Measurements from ENCODE around the gene DIABLO.
"Not testable (repeated sequence)": the region's sequence is repeated elsewhere in the genome, so short reads cannot be mapped to it uniquely, and the experiment has no call there.

DIABLO gene

DNA sequence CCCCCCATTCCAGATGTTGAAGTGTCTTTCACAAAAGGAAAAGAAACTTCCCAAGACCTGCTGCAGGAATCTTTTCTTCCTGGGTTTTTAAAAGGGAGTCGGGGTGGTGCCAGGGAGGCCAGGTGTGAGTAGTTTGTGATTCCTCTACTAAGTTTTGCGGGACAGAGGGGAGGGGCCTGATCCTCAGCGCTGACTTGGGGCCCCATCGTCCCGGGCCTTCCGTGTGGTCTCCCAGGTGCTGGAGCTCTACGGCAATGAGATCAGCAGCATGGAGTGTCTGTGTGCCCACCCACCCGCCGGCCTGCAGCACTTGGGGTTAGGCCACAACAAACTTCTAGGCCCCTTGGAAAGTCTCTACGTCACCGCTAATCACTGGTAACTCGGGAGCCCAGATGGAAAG lies 38.4 kb downstream of the DIABLO start:
- no peak for DNase-seq

- no peak for DNase-seq
Observed at GRCh38 chr12:122185494-122186082, 40.3 kb downstream of the DIABLO start.

DNA sequence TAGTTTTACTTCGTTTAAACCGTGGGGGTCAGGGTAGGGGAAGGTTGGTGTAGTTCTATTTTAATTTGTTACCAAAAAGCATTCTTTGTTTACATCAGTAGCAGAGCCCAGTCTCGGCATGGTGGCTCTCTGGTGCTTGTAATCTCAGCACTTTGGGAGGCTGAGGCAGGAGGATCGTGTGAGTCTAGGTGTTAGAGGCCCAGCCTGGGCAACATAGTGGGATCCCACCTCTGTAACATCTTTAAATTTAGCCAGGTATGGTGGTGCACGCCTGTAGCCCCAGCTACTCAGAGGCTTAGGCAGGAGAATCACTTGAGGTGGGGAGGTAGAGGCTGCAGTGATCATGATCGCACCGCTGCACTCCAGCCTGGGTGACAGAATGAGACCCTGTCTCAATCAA lies 40.8 kb downstream of the DIABLO start:
- no peak for DNase-seq

GRCh38 chr12:122184517-122184916 lies 41.3 kb downstream of the DIABLO start:
- no peak for DNase-seq

DNA sequence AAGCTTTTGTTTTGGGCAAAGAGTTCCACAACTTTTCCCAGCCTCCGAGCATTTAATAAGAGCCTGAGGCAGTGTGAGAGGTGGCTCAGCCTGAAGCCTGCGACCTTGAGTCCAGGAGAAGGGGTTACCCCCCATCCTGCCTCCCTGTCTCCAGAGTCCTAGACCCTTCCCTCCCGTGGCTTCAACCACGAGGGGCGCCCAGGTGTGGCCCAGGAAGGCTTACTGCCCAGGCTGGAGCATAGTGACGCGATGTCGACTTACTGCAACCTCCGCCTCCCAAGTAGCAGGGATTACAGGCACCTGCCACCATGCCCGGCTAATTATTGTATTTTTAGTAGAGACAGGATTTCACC lies 42.3 kb downstream of the DIABLO start:
- DNase-seq = no peak

DNA sequence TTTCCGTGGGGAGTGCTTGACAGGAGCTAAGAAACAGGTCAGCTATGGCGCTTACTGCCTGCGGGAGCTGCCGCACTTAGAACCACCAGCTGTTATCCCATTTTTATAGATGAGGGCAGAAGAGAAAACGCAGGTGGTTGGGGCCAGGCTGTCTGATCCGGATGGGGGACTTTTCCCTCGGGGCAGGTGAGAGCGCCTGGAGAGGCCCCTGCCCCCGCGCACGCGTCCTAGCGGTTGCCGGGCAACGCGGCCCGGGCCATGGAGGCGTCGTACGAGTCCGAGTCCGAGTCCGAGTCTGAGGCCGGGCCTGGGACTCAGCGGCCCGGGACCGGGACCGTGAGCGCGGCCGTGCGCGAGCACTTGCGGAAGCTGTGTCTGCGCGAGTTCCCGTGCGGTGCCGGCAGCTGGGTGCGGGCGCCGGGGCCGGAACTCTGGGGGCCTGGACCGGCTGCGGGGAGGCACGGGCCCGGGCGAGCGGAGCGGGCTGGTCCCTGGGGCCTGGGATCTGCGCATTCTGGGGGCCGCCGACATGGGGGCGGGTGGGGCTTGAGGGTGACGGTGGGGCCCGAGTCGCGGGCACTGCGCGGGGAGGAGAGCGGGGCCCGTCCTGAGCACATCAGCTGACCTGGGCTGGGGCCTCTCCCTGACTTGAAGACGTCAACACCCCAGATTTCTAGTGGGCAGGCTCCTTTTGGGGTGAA lies 42.8 kb downstream of the DIABLO start, which contains the start of gene LRRC43:
LRRC43 (plus strand) TSS at position 237 of the 701 bp plus-strand sequence; CDS start at position 259, 22 bp downstream.
- DNase-seq = peak; percentile 48

DNA sequence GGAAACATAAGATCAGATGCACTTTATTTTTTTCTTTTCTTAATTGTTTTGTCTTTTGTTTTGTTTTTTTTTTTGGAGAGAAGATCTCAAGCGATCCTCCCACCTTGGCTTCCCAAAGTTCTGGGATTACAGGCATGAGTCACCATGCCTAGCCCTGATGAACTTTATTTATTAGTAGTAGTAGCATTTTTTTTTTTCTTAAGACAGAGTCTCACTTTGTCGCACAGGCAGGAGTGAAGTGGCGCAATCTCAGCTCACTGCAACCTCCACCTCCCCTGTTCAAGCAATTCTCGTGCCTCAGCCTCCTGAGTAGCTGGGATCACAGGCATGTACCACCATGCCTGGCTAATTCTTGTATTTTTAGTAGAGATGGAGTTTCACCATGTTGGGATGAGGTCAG lies 49.4 kb downstream of the DIABLO start:
- not testable (repeated sequence) for DNase-seq

DNA sequence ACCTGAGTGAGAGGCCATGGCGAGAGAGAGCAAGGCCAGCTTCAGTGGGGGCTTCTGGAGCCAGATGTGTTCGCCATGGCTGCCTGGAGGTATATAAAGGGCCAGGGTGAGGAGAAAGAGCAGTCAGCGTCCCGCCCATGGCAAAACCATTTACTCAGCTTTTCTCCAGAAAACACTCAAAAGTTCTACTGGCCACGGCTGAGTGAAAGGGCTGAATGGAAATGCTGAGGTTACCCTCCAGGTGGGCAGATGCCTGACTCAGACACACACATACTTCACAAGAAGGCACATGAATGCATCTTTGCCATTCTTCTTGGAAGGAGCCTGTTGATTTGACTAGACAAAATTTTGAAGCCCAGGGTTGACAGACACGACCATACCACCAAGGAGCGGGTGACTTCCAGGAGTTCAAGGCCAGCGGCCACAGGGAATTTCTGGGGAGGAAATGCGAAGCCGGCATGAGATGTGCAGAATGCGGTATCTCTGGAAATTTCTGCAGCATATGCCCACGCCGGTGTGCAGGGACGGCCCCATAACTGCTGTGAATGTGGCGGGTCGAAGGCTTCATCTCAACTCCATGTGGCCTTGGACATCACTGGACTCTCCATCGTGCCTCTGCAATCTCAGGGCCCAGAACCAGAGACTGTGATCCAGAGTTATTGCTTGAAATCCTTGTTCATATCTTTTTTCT lies 51.6 kb downstream of the DIABLO start, which contains the start of gene IL31:
IL31 (minus strand) TSS at position 67 of the 691 bp plus-strand sequence; CDS start at position 18, 49 bp downstream.
- DNase-seq = peak; percentile 42

DNA sequence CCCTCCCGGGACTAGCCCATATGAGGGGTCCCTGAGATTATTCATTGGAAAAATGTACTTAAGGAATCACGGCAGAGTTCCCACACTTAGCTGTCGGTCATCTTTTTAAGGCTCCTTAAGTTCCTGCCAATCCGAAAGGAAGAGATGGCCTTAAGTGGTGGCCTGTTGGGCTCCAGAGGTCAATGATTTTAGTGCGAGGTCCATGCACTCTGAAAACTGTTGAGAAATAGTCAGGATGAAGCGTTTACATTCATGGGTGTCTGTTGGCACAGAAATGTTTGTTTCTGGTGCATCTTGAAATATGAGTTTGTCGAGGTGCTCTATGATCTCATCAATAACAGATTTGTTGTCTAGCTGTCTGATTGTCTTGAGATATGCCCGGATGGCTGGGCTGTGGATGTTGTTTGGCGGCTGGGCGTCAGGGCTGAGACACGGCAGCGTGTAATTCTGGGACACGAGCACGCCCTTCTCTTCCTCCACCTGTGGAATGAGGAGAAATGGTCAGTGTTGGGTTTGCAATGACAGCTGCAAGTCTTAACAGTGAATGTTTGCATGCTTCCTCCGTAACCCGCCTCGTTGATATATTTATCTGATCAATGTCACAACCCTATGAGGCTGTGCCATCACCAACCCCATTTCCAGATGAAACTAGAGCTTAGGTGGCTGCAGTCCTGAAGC lies 53.5 kb downstream of the DIABLO start:
- no peak for DNase-seq

GRCh38 chr12:122171399-122171798 lies 54.5 kb downstream of the DIABLO start:
- no peak for DNase-seq

DNA sequence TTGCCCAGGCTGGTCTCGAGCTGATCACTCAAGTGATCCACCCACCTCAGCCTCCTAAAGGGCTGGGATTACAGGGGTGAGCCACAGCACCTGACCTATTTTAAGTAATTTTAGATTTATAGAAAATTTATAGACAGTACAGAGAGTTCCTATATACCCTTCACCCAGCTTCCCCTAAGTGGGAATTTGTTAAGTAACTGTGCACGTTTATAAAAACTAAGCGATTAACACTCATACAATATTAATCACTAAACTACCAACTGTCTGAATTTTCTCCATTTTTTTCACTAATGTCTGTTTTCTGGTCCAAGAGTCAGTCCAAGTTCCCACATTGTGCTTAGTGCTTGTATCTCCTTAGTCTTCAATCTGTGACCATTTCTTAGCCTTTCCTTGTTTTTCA lies 57.4 kb downstream of the DIABLO start:
- DNase-seq = no peak

GRCh38 chr12:122167356-122167925 lies 58.4 kb downstream of the DIABLO start:
- no peak for DNase-seq

DNA sequence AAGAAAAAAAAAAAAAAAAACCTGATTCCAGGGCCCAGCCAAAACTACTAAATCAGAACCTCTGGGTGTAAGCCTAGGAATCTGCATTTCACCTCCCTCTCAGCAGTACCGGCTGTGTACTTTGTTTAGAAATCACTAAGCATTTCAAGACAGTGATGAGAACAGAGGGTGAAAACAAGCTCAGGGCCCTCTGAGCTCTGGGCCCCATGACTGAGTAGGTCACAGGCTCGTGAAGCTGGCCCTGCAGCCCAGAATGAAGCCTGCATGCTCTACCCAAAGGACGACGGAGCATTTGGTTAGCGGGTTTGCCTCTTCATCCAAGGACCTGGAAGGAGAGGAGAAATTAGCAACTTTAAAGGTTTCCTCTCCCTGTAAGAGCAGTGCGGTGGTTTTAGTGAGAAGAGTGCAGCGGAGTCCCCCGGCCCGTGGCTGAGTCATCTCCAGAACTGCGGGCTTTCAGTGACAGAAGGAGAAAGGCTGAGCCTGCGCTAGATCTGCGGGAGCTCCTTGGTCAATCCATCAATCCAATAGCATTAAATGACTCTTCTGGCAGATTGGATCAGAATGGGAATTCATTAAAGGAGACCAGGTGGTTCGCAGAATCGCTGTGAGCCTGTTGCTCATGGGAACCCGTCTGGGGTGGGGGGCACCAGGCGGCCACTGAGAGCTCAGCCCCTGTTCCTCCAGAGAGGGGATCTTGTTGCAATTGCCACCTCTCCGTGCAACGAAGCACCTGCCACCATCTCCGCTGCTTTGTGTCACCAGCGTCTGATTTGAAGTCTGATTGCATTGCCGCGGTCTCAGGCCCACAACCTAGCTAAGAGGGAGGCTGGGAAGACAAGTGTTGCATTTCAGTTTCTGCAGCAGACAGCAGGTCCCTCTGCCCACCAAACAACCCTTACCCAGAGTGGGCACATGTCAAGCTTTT lies 59.2 kb downstream of the DIABLO start:
- peak; percentile 70 for DNase-seq

DNA sequence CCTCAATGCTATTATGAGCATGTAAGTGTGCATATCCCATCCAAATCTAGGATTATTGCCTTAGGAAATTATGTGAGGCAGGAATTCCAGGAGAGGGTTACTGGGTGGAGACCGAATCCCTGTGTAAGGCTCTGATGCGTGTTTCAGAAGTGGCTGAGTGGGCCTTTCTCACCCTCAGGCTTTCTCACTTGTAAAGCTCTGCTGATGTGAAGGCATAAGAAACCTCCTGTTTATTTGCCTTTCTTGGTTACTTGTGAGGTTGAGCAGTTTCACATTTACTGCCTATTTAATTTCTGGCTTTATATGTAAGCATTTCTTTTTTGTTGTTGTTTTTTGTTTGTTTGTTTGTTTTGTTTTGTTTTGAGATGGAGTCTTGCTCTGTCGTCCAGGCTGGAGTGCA lies 62.9 kb downstream of the DIABLO start:
- DNase-seq = no peak

DNA sequence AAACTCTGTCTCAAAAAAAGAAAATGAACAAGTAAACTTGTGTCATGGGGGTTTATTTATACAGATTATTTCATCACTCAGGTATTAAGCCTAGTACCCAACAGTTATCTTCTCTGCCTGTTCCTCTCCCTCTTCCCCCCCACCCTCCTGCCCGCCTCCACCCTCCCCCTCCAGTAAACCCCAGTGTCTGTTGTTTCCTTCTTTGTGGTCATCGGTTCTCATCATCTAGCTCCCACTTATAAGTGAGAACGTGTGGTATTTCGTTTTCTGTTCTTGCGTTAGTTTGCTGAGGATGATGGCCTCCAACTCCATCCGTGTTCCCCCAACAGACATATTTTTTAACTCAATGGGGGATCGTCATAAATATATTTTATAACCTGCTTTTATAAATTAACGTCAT lies 64.2 kb downstream of the DIABLO start:
- DNase-seq = no peak

DNA sequence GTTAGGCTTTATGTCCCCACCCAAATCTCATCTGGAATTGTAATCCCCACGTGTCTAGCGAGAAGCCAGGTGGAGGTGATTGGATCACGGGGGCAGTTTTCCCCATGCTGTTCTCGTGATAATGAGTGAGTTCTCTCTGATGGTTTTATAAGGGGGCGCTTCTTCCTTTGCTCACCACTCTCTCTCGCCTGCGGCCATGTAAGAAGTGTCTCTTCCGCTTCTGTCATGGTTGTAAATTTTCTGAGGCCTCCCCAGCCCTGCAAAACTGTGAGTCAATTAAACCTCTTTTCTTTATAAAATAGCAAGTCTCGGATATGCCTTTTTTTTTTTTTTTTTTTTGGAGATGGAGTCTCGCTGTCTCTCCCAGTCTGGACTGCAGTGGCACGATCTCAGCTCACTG lies 65.1 kb downstream of the DIABLO start:
- DNase-seq = no peak

DNA sequence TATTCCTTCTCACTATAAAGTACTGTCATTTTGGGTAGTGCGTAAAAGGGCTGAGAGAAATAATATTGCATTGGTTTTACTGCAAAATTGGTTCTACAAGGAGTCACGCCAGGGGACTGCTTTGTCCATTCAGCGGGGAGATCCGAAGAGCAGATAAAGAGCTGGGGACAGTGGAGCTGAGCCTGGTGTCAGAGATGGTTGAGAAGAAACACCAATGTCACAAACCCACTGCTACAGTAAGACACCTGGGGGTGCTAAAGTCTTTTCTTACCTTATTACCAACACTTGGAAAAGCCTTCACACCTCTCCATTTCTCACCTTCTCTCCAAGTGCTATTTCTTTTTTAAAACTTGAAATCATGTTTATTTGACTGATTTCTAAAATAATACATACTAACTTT lies 66.0 kb downstream of the DIABLO start:
- no peak for DNase-seq

DNA sequence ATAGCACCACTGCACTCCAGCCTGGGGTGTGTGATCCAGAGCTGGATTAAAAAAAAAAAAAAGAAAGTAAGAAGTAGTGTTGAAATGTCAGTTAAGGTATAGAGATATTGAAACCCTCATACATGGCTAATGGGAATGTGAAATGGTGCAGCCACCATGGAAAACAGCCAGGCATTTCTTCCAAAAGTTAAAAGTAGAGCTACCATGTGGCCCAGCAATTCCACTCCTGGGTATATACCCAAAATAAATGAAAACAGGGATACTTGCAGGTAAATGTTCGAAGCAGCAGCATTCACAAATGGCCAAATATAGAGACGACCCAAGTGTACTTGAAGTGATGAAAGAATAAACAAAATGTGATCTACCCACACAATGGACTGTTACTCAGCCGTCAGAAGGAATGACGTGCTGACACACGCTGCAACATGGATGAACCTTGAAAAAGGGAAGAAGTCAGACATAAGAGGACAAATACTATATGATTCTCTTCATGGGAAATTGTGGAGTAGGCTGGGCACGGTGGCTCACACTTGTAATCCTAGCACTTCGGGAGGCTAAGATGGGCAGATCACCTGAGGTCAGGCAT lies 67.1 kb downstream of the DIABLO start:
- DNase-seq = no peak
